AG09319 (cell line): Measurements from ENCODE around the gene NECAB2.

ENCODE experiments used
- DNase-seq: peaks from one replicate; pipeline ENCODE4 v3.0.0-alpha.2; 2010; ENCODE audit warnings: low read depth; ENCODE audit errors: extremely low read depth
- CTCF ChIP-seq: IDR thresholded peaks from 2 replicates; pipeline ENCODE4 v1.5.1; 2011; ENCODE audit warnings: low read depth, mild to moderate bottlenecking, inconsistent platforms, low read length, moderate library complexity

NECAB2 gene

GRCh38 chr16:83966153-83966696, 1.8 kb upstream of the NECAB2 start:
- DNase-seq, result no peak
- TF ChIP-seq CTCF, result no peak

GRCh38 chr16:83967091-83967490, 953 bp upstream of the NECAB2 start:
- DNase-seq, result no peak
- TF ChIP-seq CTCF, result no peak

- no peak for DNase-seq
- TF ChIP-seq CTCF, result no peak
Observed at GRCh38 chr16:83968306-83968851, 335 bp downstream of the NECAB2 start.

GRCh38 chr16:83968891-83969649, 1.0 kb downstream of the NECAB2 start:
- no peak for DNase-seq
- no peak for TF ChIP-seq CTCF

- TF ChIP-seq CTCF, result no peak
- DNase-seq, result no peak
Observed at GRCh38 chr16:83969771-83970429, 1.9 kb downstream of the NECAB2 start.

- no peak for DNase-seq
- no peak for TF ChIP-seq CTCF
Observed at GRCh38 chr16:83970430-83970815, 2.4 kb downstream of the NECAB2 start.
